GM12872 (cell line): ENCODE data around the gene PPP6R2.

Source experiments
- CTCF ChIP-seq: IDR thresholded peaks from 3 replicates; pipeline ENCODE4 v1.5.1; 2011; ENCODE audit warnings: low read depth, mild to moderate bottlenecking, low read length, moderate library complexity; ENCODE audit not compliant: insufficient read depth

PPP6R2 gene

DNA sequence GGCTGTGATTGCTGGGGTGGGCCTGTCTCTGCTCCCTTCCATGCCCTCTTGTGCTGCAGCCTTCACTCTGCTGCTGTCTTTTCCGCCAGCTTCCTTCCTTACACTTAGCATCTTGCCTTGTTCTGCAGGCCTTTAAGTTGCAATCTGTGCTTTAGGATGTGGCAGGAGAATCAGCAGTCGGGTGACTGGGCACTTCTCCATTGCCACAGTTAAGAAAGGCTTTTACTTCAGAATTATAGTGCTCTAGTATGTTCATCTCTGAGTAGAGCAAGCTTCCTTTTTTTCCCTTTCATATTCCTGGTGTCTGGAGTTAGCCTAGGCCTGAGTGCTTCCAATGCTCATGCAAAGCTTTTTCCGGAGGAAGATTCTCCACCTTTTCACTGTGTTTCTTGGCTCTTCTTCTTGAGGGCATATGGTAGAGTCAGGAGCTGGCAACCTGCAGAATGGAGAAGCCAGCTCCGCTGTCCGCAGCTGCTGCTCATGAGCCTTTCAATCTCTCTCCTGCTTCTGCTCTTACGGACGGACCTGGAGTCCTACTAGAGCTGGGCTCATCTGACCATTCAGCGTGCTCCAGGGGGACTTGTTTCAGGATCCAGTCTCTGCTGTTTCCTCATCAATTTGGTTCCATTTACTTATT lies 20.2 kb downstream of the PPP6R2 start:
- TF ChIP-seq CTCF: no peak

DNA sequence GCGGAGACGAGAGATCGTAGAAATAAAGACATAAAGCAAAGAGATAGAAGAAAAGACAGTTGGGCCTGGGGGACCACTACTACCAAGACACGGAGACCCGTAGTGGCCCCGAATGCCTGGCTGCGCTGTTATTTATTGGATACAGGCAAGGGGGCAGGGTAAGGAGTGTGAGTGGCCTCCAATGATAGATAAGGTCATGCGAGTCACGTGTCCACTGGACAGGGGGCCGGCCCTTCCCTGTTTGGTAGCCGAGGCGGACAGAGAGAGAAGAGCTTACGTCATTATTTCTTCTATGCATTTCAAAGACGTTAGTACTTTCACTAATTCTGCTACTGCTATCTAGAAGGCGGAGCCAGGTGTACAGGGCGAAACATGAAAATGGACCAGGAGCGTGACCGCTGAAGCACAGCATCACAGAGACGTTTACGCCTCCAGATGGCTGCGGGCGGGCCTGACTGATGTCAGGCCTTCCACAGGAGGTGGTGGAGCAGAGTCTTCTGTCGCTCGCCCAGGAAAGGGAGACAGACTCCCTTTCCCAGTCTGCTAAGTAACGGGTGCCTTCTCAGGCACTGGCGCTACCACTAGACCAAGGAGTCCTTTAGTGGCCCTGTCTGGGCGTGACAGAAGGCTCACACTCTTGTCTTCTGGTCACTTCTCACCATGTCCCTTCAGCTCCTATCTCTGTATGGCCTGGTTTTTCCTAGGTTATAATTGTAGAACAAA lies 24.8 kb downstream of the PPP6R2 start:
- TF ChIP-seq CTCF: no peak

DNA sequence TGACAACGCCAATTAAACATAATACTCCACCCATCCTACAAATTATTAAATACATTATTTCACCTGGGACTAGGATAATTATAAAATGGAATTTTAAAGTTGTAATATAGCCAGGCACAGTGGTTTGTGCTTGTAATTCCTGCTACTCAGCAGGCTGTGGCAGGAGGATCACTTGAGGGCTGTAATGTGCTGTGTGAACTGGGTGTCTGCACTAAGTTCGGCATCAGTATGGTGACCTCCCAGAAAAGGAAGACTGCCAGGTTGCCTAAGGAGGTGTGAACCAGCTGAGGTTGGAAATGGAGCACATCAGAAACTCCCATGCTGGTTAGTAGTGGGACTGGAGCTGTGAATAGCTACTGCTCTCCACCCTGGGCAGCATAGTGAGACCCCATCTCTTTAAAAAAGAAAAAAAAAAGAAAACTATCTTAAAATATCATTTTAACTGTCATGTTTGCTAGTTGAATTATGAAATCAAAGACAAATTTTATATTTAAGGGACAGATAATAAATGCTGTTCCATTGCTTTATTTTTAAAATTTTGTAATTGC lies 28.0 kb downstream of the PPP6R2 start:
- no peak for TF ChIP-seq CTCF

DNA sequence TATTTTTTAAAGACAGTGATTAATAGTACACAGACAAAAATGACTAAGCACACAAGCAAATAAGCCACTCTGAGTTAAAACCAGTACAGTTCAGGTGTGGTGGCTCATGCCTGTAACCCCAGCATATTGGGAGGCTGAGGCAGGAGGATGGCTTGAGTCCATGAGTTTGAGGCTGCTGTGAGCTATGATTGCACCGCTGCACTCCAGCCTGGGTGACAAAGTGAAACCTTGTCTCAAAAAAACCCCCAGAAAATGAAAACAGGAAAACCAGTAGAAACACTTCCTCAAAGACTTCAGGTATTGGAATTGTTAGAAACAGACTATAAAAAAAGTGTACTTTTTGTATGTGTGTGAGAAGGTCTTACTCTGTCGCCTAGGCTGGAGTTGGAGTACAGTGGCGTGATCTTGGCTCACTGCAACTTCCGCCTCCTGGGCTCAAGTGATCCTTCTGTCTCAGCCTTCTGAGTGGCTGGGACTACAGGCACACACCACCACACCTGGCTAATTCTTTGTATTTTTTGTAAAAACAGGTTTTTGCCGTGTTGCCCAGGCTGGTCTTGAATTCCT lies 33.0 kb downstream of the PPP6R2 start:
- TF ChIP-seq CTCF: no peak

DNA sequence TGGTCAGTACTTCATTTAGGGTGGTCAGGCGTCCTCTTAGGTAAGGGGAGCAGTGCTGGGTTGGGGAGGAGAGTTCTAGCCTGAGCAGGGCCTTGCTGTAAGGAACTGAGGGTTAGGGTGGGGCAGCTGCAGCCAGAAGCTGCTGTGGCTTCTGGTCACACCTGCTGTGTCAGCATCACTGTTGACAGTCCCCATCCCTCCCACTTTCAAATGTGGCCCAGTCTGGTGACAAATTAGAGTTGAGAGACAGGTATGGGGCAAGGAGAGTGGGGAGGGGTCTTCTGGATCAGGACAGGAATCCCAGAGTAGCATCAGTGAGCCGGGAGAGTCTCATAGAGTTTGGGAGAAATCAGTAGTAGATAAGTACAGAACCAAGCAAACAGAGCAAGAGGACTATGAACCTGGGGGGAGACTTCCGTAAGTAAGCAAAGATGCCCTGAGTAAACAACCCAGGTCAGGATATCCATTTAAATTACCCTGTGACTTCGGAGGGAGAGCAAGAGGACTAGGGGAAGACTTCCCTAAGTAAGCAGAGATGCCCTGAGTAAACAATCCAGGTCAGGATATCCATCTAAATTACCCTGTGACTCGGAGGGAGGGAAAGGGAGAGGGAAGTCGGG lies 53.7 kb downstream of the PPP6R2 start:
- no peak for TF ChIP-seq CTCF

DNA sequence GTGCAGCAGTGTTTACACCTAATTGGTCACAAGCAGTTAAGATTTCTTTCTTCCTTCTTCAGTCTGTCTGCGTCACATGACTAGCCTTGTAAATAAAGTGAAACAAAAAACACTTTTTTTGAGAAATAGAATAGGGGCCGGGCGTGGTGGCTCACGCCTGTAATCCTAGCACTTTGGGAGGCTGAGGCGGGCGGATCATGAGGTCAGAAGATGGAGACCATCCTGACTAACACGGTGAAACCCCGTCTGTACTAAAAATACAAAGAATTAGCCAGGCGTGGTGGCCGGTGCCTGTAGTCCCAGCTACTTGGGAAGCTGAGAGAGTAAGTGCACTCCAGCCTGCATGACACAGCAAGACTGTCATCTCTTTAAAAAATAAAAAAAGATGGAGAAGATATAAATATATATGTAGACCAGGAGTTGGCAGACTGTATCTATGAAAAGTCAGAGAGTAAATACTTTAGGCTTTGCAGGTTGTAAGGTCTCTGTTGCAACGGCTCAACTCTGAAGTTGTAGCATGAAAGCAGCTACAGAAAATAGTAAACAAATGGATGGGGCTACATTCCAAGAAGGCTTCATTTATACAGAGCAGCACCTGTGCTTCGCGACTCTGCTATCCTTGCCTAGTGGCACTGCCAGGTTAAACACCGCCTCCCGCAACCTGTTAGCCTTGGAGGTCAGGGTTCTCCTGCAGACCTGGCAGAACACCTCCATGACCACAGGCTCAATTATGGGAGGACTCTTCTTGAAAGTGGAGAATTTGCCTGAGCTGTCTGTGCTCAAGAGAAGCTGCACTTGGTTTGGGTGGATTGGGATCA lies 55.9 kb downstream of the PPP6R2 start:
- no peak for TF ChIP-seq CTCF
